Ishikawa (cell line): ENCODE results near the gene OR10R2.

Experiments used
- EP300 ChIP-seq: IDR thresholded peaks from 2 replicates; pipeline ENCODE4 v1.6.1; 2012; ENCODE audit warnings: borderline replicate concordance
- MAX ChIP-seq: IDR thresholded peaks from 2 replicates; pipeline ENCODE4 v1.6.1; 2012

GRCh38 chr1:158507511-158507910 lies 35.5 kb downstream of the OR10R2 start:
- TF ChIP-seq MAX (no peak), EP300 (no peak)
